ENCODE measurements around the gene GID4.
"Not testable (repeated sequence)": the region's sequence is repeated elsewhere in the genome, so short reads cannot be mapped to it uniquely, and the experiment has no call there.

GID4 gene

DNA sequence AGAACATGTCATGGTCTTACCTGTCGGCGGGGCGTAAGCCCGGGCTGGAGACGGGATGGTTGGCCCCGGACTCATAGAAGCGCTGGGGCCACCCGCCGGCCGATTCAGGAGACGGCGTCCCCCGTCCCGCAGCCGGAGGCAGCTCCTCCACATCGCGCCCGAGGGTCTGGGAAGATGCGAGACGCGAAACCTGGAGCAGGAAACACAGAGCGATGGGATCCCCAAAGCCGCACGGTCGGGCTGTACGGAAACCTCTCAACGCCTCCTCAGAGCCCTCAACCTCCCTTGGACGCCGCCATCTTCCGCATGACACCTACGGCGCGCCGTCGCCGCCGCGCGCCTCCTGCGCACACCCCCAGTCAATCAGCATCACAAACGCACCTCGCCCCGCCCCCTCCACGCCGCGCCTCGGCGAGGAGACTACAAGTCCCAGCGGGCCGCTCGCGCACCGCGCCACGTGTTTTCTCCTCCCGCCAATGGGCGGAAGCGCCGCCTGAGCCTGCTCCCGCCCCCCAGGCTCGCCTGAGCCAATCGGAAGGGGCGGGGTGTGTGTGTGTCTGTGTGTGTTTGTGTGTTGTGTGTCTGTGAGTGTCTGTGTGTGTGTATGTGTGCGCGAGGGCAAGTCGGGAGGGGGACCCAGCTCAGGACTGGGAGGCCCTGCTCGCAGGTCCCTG lies at the start of gene GID4, which contains the start of gene ATPAF2:
Gene GID4 (plus strand): TSS at position 548 of the 674 bp plus-strand sequence. CDS start 57 bp downstream, at position 605.
Gene ATPAF2 (minus strand): TSS at position 308 of the 674 bp plus-strand sequence. CDS start 155 bp downstream, at position 153.
- peak; percentile 99 for DNase-seq

DNA sequence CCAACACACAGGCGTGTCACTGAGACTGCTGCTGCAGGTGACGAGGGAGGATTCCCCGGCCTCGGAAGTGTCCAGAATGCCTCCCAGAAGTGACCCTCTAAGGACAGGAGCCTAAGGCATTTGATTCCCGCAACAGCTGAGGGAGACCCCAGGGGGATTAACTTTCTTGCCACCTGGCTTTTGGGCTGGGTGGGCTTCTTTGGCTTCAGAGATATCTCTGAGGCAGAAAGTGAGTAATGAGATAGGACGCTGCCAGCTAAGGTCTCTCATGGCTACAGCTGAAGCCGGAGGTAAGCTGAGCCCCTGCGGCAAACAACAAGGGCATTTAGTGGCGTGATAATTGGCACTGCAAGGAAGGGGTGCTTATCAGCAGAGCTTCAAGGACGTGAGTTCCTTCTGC lies 49.6 kb upstream of the GID4 start:
- DNase-seq: no peak

DNA sequence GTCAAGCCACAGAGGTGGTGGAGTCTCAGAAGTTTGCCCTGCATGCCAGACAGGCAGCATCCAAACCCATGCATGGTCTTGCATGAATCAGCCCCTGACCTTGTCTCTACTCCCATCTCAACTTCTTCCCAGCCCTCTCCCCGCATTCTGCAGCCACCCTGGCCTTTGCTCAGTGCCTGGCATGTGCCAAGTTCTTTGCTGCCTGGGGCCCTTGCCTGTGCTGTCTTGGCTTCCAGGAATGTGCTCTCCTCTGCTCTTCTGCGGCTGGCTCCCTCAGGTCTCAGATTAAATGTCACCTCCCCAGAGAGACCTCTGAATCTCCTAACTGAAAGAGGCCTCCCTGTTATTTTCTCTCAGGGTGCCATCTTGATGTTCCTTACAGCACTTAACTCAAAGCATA lies 48.9 kb upstream of the GID4 start:
- no peak for DNase-seq

DNA sequence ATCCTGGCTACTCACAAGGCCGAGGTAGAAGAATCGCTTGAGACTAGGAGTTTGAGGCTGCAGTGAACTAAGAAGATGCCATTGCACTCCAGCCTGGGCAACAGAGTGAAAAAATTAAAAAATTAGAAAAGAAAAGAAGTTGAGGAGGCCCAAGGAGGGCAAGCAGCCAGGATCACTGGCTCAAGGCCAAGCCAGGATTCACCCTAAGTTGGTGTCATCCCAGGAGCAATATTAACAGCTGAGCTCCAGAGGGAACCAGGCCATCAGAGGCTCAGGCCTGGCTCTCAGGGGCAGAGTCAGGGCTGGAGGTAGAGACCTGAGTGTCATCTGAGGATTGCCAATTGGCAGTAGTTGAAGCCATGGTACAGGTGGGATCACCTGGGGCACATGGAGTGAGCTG lies 45.8 kb upstream of the GID4 start:
- DNase-seq: peak; percentile 17

DNA sequence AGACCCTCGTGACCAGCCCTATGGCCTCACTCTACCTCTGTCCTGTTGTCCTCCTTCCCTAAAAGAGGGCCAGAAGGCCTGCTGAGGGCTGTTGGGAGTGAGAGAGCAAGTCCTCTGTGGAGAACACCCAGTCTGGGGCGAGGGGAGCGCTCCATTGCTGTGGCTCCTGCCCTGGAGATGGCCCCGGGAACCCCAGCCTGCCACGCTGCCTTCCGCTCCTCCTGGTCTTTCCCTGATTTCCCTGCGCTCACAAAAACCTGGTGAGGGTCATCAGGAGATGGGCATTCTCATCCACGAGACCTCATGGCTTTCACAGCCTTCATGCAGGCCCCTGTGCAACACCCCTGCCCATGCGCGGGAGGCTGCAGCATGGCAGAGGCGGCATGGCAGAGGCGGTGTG lies 45.4 kb upstream of the GID4 start:
- DNase-seq: no peak

DNA sequence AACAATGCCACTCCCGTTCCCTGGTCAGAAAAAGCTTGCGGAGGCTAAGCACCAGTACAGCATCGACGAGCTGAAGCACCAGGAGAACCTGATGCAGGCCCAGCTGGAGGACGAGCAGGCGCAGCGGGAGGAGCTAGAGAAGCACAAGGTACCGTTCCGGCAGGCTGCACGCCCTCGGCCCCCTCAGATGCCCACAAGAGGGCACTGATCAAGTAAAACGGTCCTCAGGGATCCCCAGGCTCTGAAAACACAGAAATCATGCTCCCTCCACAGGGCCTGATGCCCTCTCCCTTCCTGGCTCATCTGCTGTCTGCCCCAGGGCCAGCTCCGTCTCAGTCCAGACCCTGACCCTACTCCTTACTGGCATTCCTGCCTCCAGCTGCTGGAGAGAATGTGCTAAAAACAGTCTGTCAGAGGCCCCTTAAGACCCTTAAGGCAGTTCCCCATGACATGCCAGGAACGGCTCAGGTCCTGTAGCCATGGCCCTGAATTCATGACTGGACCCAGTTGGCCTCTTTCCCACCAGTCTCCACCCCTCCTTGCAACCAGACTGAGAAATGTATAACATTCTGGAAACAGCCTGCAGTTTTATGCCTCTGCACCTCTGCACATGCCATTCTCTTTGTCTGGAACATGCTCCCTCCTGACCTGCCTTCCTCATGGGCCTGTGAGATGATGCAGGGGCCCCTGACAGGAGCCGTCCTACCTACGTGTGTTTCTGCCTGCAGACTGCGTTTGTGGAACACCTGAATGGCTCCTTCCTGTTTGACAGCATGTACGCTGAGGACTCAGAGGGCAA lies 44.7 kb upstream of the GID4 start:
- DNase-seq: peak; percentile 34

DNA sequence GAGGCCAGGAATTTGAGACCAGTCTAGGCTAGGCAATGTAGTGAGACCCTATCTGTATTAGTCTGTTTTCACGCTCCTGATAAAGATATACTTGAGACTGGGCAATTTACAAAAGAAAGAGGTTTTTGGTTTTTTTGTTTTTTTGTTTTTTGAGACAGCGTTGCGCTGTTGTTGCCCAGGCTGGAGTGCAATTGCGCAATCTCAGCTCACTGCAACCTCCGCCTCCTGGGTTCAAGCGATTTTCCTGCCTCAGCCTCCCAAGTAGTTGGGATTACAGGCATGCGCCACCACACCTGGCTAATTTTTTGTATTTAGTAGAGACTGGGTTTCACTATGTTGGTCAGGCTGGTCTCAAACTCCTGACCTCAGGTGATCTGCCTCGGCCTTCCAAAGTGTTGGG lies 43.3 kb upstream of the GID4 start:
- DNase-seq: not testable (repeated sequence)

DNA sequence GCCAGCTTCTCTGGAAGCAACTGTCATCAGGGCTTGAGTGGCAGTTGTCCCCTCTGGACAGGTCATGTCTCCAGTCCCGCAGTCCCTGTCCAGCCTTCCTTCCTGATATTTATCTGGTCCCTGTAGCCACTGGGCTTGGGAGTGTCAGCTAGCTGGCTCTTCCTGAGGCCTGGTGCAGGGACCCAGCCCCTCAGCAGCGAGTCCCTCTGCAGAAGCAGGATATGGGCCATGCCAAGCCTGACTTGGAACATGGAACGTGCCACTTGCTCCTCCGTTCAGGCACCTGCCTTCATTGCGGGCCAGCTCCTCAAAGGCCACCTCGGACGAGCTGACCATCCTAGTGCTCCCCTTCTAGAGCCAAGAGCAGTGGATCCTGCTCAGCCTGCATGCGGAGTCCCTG lies 40.3 kb upstream of the GID4 start:
- no peak for DNase-seq

DNA sequence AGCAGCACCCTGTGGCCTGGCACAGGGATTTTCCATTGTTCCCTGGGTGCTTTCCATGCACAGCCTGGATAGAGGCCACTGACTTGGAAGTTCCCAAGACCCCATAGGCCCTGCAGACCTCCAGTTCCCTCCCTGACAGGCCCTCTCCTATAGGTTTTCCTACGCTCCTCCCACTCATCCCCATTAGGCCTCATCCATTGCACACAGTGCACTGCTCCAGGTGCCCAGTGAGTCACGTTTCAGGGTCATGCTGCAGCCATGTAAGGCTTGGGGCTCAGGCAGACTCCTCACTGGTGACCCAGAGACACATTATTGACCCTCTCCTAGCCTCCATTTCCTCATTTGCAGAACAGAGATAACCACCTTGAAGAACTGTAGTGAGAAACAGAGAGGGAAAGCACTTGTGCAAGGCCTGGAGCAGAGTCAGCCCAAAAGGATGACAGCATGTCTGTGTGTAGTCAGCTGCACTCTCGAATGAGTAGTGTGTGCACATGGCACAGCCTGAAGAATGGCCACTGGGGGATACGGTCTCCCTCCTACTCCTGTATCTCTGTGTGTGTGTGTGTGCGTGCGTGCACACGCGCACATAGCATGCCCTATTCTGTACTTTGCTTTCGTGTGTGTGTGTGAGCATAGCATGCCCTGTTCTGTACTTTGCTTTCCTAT lies 39.7 kb upstream of the GID4 start:
- peak; percentile 34 for DNase-seq

DNA sequence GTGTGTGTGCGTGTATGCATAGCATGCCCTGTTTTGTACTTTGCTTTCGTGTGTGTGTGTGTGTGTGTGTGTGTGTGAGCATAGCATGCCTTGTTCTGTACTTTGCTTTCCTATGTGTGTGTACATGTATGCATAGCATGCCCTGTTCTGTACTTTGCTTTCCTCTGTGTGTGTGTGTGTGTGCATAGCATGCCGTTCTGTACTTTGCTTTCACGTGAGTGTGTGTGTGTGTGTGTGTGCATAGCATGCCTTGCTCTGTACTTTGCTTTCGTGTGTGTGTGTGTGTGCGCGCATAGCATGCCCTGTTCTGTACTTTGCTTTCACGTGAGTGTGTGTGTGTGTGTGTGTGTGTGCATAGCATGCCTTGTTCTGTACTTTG lies 39.2 kb upstream of the GID4 start:
- DNase-seq: no peak

DNA sequence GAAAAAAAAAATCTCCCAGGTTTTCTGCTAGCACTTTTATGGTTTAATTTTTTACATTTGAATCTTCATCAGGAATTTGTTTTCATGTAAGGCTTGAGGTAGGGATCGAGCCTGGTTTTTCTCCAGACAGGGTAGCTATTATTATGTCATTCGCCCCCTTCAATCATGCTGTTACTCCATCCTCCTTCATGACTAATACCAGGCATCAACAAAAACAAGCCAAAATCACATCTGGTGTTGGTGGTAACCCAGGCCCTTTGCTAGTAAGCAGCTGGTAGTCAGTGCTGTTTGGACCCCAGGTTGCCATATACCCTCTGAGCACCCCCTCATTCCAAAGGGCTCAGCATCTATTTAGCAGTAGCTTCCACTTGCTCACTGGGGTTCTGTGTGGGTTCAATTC lies 37.0 kb upstream of the GID4 start:
- no peak for DNase-seq

DNA sequence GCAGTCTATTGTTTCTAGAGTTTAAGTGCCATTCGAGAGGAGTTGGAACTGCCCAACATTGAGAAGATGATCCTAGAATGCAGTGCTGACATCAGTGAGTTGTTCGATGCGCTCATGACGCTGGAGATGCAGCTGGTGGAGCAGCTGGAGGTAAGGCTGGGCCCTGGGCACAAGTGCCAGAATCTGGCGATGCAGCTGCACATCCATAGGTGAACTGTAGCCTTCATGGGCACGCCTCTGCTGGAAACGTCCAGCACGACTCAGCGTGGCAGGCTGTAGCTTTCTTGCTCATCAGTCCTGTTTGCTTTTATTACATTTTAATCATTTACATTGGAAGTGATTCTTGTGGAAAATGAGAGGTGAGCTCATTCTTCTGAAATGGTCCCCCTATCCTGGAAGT lies 34.9 kb upstream of the GID4 start:
- no peak for DNase-seq

DNA sequence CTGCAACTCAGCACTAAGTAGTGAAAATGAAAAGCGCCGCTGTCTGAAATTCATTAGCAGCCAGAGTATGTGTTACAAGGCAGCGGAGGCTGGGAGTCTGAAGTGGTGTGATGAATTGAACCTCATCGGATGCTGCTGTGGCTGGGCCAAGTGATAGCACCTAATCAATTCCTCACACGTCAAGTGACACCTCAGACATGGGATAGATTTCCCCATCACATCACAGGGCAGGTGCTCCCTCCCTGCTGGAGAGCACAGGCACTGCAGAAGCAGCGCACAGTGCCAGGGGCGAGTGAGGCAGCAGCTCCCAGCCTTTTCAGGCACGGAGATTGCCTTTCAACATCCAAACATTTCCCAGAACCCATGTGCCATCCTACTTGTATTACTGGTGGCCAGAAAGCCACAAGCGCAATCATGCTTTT lies 34.3 kb upstream of the GID4 start:
- DNase-seq: no peak

DNA sequence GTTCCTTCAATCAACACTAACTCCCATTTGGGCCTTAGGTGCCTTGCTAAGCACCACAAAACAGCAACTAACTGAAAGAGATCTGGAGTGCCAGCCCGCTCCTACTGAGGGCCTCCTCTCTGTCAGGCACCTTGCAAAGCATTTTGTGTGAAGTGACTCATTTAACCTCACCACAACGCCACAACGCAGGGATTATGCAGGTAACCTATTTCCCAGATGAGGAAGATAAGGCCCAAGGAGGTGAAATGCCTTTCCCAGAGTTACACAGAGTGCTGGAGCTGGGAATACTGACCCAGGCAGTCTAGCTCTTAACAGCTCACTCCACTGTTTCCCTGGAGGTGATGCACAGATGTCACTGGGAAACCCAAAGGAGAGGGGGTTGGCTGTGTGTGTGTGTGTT lies 33.7 kb upstream of the GID4 start:
- DNase-seq: no peak

DNA sequence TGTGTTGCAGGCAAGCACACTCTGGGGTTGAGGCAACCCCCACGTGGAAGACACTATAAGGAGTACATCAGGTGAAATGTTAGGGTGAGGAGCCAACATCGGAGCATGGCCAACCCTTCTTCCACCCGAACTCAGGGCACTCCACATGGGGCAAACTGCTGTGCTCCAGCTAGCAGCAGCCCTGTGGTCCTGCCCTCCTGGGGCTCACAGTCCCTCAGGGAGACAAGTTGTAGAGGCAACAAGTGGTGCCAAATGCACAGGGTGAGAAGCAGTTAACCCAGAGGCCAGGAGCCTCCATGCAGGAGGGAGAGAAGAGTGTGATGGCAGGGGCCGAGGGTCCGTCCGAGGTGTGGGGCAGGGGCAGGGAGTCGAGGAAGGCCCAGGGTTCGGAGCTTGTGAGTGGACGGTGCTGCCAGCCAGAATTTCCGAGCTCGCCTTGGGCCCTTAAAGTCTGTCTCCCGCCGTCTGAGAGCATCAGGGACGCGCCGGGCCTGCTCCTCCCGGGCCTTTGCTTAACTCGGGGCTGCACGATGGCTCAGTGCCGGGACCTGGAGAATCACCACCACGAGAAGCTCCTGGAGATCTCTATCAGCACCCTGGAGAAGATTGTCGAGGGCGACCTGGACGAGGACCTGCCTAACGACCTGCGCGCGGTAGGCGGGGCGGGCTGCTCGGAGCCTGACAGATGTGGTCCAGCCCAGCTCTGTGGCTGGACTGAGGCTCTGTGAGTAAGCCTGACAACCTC lies 32.5 kb upstream of the GID4 start:
- no peak for DNase-seq

DNA sequence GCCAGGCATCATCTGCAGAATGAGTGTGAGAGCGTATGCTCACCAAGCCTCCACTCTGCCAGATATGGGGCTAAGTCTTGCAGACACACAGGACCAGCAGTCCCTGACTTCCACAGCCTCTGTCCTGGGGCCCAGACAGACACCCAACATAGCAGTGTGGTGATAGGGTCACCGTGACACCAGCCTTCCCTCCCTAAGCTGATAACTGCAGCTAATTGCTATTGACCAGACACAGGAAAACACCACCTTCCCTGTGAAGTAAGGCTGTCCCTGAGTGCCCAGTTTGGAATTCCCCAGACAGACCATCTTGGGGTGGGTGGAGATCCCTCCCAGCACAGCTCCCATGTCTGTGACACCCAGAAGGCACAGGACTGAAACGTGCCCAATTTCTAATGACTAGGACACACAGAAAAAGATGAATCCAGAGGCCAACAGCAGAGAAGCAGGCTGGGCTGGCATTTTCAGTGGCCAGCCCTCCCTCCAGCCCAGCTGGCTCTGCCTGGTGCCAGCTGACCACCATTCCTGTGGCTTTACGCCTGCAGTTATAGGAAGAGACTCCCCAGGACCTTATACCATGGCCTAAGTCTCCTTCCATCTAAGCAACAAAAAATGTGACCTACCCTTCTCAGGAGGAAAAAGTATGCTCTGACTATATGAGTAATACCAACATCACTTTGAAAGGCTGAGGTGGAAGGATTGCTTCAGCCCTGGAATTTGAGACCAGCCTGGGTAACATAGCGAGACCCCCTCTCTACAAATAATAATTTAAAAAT lies 30.5 kb upstream of the GID4 start:
- DNase-seq: peak; percentile 78

DNA sequence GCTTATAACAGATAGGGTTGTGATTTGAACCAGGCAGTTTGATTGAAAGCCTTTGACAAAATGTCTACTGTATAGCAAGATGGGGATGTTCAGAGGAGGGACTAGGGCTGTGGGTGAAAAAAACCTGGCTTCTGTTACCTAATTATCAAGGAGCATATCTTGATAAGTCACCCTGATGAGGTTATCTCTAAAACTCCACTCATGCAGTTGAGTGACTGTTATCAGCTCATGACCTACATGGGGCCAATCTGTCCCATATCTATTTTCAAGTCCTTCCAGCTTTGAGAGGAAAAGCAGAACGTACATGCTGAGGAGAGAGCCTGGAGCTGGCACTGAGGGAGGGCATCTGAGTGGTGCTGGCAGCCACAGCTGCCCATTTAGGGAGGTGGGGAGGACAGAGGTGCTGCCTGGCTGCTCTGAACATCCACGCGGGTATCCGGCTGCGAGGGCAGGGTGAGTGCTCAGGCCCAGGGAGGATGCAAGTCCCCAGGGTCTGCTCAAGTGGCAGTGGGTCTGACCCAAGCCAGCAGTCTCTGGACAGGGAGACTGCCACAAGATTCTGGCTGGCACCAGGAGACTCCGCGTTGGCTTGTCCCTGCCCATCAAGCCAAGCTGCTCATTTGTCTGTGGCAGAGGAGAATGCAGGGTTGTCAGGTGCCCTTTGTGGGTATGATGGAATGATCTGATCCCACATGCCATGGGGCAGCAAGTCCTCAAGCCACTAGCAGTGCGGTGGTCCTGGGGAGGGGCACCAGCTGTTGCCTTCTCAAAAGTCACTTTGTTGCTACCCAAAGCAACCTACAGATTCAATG lies 29.4 kb upstream of the GID4 start:
- DNase-seq: no peak

DNA sequence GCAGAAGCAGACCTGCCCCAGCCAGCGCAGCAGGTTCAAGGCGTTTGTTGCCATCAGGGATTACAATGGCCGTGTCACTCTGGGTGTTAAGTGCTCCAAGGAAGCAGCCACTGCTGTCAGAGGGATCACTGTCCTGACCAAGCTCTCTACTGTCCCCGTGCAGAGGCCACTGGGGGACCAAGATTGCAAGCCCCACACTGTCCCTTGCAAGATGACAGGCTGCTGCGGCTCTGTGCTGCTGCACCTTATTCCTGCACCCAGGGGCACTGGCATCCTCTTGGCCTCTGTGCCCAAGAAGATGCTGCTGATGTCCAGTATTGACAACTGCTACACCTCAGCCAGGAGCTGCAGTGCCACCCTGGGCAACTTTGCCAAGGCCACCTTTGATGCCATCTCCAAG lies 27.9 kb upstream of the GID4 start:
- DNase-seq: no peak

DNA sequence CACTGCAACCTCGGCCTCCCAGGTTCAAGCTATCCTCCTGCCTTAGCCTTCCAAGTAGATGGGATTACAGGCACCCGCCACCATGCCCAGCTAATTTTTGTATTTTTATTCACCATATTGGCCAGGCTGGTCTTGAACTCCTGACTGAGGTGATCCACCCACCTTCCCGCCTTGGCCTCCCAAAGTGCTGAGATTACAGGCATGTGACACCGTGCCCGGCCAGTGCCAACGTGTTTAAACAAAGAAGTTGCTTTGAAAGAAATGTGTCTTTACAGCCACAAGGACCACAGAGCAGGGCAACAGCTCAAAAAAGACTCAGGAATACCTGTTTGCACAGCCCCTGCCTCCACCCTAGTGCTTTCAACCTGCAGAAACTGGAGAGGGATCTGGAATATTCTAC lies 25.2 kb upstream of the GID4 start:
- DNase-seq: no peak

DNA sequence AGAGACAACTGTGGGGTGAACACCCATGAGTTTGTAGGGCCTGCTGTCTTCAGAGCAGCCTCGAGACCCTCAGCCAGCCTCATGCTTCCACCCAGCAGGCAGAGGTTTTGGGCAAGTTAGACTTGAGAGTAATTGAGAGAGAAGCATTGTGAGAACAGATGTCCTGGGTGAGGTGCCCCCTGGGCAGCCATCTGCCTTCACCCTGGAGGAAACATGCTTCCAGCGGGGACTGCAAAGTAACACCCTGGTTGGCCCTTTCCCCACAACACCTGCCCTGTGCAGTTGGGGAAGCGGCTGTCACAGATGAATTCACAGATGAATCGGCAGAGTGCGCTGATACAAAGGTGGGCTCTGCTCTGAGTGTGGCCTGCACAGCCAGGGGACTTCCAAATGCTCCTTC lies 23.6 kb upstream of the GID4 start:
- no peak for DNase-seq

DNA sequence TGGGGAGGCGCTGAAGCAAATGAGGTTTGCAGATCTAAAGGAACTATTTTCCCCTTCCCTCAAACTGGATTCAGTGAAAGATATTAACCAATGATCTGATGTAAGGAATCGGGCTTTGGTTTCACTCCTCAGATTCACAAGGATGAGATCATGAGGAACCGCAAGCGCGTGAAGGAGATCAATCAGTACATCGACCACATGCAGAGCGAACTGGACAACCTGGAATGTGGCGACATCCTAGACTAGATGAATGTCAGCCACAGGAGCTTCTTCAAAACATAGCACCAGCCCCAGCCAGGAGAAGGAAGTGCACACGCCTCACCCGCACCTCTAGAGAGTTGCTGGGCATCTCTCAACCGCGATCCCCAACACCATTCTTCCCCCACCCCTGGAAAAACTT lies 22.8 kb upstream of the GID4 start:
- DNase-seq: peak; percentile 35

DNA sequence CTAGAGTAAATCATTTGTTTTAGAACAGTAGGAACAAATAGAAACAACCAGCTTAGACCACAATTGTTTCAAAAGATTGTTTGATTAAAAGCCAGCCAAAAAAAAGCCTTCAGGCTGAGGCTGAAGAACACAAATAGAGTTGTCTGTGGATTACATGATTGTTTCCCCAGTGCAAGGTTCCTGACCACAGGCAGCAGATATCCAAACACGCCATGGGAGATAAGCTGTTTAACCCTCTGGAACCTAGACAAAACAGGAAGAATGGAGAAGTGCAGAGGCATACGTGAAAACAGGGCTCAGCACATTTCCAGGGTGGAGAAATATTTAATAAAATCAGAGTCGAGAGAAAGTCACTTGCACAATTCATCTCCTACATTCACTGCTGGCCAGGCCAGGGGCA lies 21.2 kb upstream of the GID4 start:
- DNase-seq: no peak

All from fibroblast of skin of right biceps (primary cell).